Measurements from ENCODE around the gene PHF2.

Gene PHF2

GRCh38 chr9:93634311-93635185 is 58.2 kb downstream of the PHF2 start:
- TF ChIP-seq Cebpa-rat (IDR thresholded peaks at IDR 0.05), result no peak
- Histone ChIP-seq H3K4me2 (no peak overlapping the region), H3K4me3 (no peak overlapping the region), H3K27me3 (no peaks in the 10 kb centered on the region), H3K9me3 (peaks cover 30% of the 10 kb centered on the region), H4K20me1 (peaks cover 44% of the 10 kb centered on the region), H3K9ac (no peak overlapping the region), H3K36me3 (peaks cover 96% of the 10 kb centered on the region), H3K4me1 (no peaks in the 10 kb centered on the region), H3K27ac (no peak overlapping the region)

GRCh38 chr9:93635186-93636107 is 59.1 kb downstream of the PHF2 start:
- H3K9me3 ChIP-seq, result peaks cover 30% of the 10 kb centered on the region
- H3K36me3 ChIP-seq, result peaks cover 91% of the 10 kb centered on the region
- H3K4me1 ChIP-seq, result no peaks in the 10 kb centered on the region
- H3K27ac ChIP-seq, result no peak overlapping the region
- H4K20me1 ChIP-seq, result peaks cover 35% of the 10 kb centered on the region
- no peak for TF ChIP-seq Cebpa-rat (IDR thresholded peaks at IDR 0.05)
- H3K9ac ChIP-seq, result no peak overlapping the region
- H3K4me3 ChIP-seq, result no peak overlapping the region
- H3K27me3 ChIP-seq, result no peaks in the 10 kb centered on the region
- no peak overlapping the region for H3K4me2 ChIP-seq

DNA sequence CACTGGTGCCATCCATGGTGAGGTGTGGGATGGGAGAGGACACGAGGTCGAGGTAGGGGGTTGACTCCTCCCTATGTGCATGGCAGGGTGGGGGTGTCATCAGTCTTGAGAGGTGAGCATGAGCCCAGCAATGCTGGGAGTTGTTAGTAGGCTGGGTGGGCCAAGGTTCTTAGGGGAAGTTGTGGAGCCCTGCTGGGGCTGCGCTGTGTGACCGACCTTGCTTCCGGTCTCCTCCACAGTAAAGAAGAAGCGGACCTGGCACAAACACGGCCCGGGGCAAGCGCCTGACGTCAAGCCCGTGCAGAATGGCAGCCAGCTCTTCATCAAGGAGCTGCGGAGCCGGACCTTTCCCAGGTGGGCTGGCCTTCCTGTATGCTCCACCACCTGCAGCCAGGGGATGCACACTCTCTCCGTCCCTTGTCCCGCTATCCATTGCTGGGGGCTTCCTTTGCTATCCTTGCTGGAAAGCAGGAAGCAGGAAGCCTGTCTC is 59.8 kb downstream of the PHF2 start:
- no peak overlapping the region for H3K27ac ChIP-seq
- no peak for TF ChIP-seq Cebpa-rat (IDR thresholded peaks at IDR 0.05)
- H3K9ac ChIP-seq, result no peak overlapping the region
- no peaks in the 10 kb centered on the region for H3K27me3 ChIP-seq
- H3K9me3 ChIP-seq, result peaks cover 30% of the 10 kb centered on the region
- peaks cover 86% of the 10 kb centered on the region for H3K36me3 ChIP-seq
- H4K20me1 ChIP-seq, result peaks cover 27% of the 10 kb centered on the region; the same call in 1 of the 2 replicates
- H3K4me2 ChIP-seq, result no peak overlapping the region
- no peaks in the 10 kb centered on the region for H3K4me1 ChIP-seq
- H3K4me3 ChIP-seq, result no peak overlapping the region

GRCh38 chr9:93636667-93637066 is 60.3 kb downstream of the PHF2 start:
- no peak for TF ChIP-seq Cebpa-rat (IDR thresholded peaks at IDR 0.05)
- H3K4me3 ChIP-seq, result no peak overlapping the region
- H3K4me2 ChIP-seq, result no peak overlapping the region

DNA sequence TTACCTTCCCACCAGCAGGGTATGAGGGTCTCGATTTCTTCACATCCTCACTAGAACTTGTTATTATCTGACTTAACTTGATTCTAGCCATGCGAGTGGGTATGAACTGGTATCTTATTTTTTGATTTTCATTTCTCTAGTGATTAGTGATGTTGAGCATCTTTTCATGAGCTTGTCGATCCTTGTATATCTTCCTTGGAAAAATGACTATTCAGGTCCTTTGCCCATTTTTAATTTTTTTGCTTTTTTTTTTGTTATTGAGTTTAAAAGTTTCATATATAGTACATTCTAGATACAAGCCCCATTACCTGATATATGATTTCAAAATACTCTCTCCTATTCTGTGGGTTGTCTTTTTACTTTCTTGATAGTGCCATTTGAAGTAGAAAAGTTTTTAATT is 61.5 kb downstream of the PHF2 start:
- peaks cover 75% of the 10 kb centered on the region for H3K36me3 ChIP-seq
- H3K4me2 ChIP-seq, result no peak overlapping the region
- no peak overlapping the region for H3K9ac ChIP-seq
- no peak overlapping the region for H3K27ac ChIP-seq
- peaks cover 30% of the 10 kb centered on the region for H3K9me3 ChIP-seq
- H3K27me3 ChIP-seq, result no peaks in the 10 kb centered on the region
- H3K4me3 ChIP-seq, result no peak overlapping the region
- peaks cover 10% of the 10 kb centered on the region; the same call in 1 of the 2 replicates for H4K20me1 ChIP-seq
- TF ChIP-seq Cebpa-rat (IDR thresholded peaks at IDR 0.05), result no peak
- no peaks in the 10 kb centered on the region for H3K4me1 ChIP-seq

More at GRCh38 chr9:93636667-93637066, 60.3 kb downstream of the PHF2 start:
- H3K27ac ChIP-seq, result no peak overlapping the region
- H3K27me3 ChIP-seq, result no peaks in the 10 kb centered on the region
- peaks cover 23% of the 10 kb centered on the region; the same call in 1 of the 2 replicates for H4K20me1 ChIP-seq
- no peak overlapping the region for H3K9ac ChIP-seq
- H3K4me1 ChIP-seq, result no peaks in the 10 kb centered on the region
- H3K36me3 ChIP-seq, result peaks cover 86% of the 10 kb centered on the region
- peaks cover 30% of the 10 kb centered on the region for H3K9me3 ChIP-seq

DNA sequence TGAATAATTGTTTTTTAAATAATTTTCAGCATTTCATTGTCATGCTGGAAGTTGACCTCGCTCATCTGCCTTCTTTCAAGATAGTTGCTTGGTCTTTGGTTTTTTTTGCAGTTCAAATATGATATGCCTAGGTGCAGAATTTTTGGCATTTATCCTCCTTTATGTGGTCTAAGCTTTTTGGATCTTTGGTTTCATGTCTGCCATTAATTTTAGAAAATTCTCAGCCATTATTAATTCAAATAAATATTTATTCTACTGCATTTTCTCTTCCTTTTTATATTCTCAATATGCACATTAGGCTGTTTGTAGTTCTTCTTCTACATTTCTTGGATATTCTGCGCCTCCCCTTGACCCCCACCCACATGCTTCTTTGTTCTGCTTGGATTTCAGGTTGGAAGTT is 63.6 kb downstream of the PHF2 start:
- TF ChIP-seq Cebpa-rat (IDR thresholded peaks at IDR 0.05), result no peak
- Histone ChIP-seq H3K27me3 (no peaks in the 10 kb centered on the region), H3K4me3 (no peak overlapping the region), H3K9me3 (peaks cover 30% of the 10 kb centered on the region), H3K36me3 (peaks cover 76% of the 10 kb centered on the region), H3K27ac (no peak overlapping the region), H3K4me1 (no peaks in the 10 kb centered on the region), H3K4me2 (no peak overlapping the region), H4K20me1 (no peaks in the 10 kb centered on the region), H3K9ac (no peak overlapping the region)

GRCh38 chr9:93642961-93643360 is 66.6 kb downstream of the PHF2 start:
- no peak for TF ChIP-seq Cebpa-rat (IDR thresholded peaks at IDR 0.05)
- peaks cover 9% of the 10 kb centered on the region for H3K9me3 ChIP-seq
- H3K4me3 ChIP-seq, result no peak overlapping the region
- H3K27me3 ChIP-seq, result no peaks in the 10 kb centered on the region
- no peak overlapping the region for H3K9ac ChIP-seq
- H4K20me1 ChIP-seq, result no peaks in the 10 kb centered on the region
- H3K27ac ChIP-seq, result no peak overlapping the region
- H3K4me2 ChIP-seq, result no peak overlapping the region
- no peaks in the 10 kb centered on the region for H3K4me1 ChIP-seq
- peaks cover 73% of the 10 kb centered on the region for H3K36me3 ChIP-seq

GRCh38 chr9:93644397-93645088 is 68.2 kb downstream of the PHF2 start:
- no peak overlapping the region for H3K27ac ChIP-seq
- no peak overlapping the region for H3K4me3 ChIP-seq
- no peaks in the 10 kb centered on the region for H3K4me1 ChIP-seq
- H3K27me3 ChIP-seq, result no peaks in the 10 kb centered on the region
- no peaks in the 10 kb centered on the region for H4K20me1 ChIP-seq
- H3K9ac ChIP-seq, result no peak overlapping the region
- no peak overlapping the region for H3K4me2 ChIP-seq
- H3K9me3 ChIP-seq, result no peaks in the 10 kb centered on the region
- TF ChIP-seq Cebpa-rat (IDR thresholded peaks at IDR 0.05), result no peak
- peaks cover 75% of the 10 kb centered on the region for H3K36me3 ChIP-seq

GRCh38 chr9:93645149-93645889 is 68.9 kb downstream of the PHF2 start:
- Histone ChIP-seq H3K27ac (no peak overlapping the region), H3K4me3 (no peak overlapping the region), H3K4me1 (no peaks in the 10 kb centered on the region), H3K9me3 (no peaks in the 10 kb centered on the region), H3K4me2 (no peak overlapping the region), H3K36me3 (peaks cover 79% of the 10 kb centered on the region), H4K20me1 (no peaks in the 10 kb centered on the region), H3K9ac (no peak overlapping the region), H3K27me3 (no peaks in the 10 kb centered on the region)
- TF ChIP-seq Cebpa-rat (IDR thresholded peaks at IDR 0.05), result no peak

Measured in BLaER1 (cell line).